ENCODE data around the gene ATP10B.
"Not testable (repeated sequence)": the region's sequence is repeated elsewhere in the genome, so short reads cannot be mapped to it uniquely, and the experiment has no call there.

ATP10B gene

DNA sequence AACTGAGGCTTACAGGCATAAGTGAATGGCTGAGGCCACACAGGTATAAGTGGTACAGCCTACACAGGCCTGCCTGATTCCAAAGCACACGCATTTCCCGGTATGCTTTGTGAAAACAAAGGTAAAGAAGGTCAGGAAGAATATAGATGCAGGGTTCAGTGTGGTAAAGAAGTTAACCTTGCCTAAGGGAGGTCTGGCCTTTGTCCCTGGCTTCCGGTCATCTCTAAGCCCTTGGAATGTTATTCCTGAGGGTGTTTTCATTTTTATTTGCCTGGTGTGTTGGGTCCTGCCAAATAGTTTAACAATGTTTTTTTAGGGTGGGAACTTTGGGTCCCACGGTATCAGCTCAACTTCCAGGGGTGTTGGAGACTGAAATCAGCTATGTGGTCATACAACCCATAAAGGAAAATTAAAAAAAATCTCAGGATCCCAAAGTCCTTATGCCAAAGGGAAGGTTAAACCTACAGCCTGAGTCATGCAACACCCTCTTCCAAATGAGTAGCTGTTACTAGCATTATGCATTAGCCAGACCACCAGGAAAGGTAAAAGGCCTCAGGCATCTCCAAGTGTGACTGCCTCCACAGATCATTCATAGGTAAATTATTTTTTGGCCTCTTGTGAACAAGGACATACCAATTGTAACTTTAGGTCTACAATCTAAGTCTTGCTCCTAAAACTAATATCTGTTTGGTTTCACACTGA, 124.6 kb downstream of the ATP10B start:
- Histone ChIP-seq H3K27me3 (replicated peaks; ENCODE audit: control insufficient read depth, insufficient read depth, low read length, poor library complexity, severe bottlenecking) (no peaks in the 10 kb centered on the region), H3K27ac (ENCODE audit: insufficient read depth, low read length, poor library complexity, severe bottlenecking) (no peak overlapping the region)
- no peak for DNase-seq

DNA sequence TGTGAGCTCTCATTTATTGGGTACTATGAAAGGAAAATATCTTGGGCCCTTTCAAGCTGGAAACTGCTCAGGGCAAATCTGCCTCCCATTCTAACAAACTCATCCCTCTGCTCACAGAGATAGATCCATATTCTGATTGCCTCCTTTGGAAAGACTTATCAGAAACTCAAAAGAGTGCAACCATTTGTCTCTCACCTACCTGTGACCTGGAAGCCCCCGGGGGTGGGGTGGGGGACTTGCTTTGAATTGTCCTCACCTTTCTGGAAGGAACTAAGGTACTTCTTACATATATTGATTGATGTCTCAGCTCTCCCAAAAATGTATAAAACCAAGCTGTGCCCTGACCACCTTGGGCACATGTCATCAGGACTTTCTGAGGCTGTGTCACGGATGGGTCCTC, 125.3 kb downstream of the ATP10B start:
- Histone ChIP-seq H3K27ac (ENCODE audit: insufficient read depth, low read length, poor library complexity, severe bottlenecking) (no peak overlapping the region), H3K36me3 (ENCODE audit: control insufficient read depth, insufficient read depth, low read length) (no peaks in the 10 kb centered on the region), H3K4me3 (ENCODE audit: insufficient read depth, low read depth, low read length, poor library complexity, severe bottlenecking) (no peak overlapping the region), H3K27me3 (replicated peaks; ENCODE audit: control insufficient read depth, insufficient read depth, low read length, poor library complexity, severe bottlenecking) (no peaks in the 10 kb centered on the region), H3K4me1 (ENCODE audit: control insufficient read depth, insufficient read depth, low read length, poor library complexity, severe bottlenecking) (no peaks in the 10 kb centered on the region), H3K9me3 (ENCODE audit: control insufficient read depth, low read length) (no peaks in the 10 kb centered on the region)
- DNase-seq, result no peak

More for the DNA sequence above, 124.6 kb downstream of the ATP10B start:
- Histone ChIP-seq H3K36me3 (ENCODE audit: control insufficient read depth, insufficient read depth, low read length) (no peaks in the 10 kb centered on the region), H3K4me1 (ENCODE audit: control insufficient read depth, insufficient read depth, low read length, poor library complexity, severe bottlenecking) (no peaks in the 10 kb centered on the region), H3K4me3 (ENCODE audit: insufficient read depth, low read depth, low read length, poor library complexity, severe bottlenecking) (no peak overlapping the region), H3K9me3 (ENCODE audit: control insufficient read depth, low read length) (no peaks in the 10 kb centered on the region)

- no peak for DNase-seq
- H3K9me3 ChIP-seq (ENCODE audit: control insufficient read depth, low read length), result no peaks in the 10 kb centered on the region
- no peaks in the 10 kb centered on the region for H3K36me3 ChIP-seq (ENCODE audit: control insufficient read depth, insufficient read depth, low read length)
- H3K27ac ChIP-seq (ENCODE audit: insufficient read depth, low read length, poor library complexity, severe bottlenecking), result no peak overlapping the region
- H3K4me1 ChIP-seq (ENCODE audit: control insufficient read depth, insufficient read depth, low read length, poor library complexity, severe bottlenecking), result no peaks in the 10 kb centered on the region
- H3K27me3 ChIP-seq (replicated peaks; ENCODE audit: control insufficient read depth, insufficient read depth, low read length, poor library complexity, severe bottlenecking), result no peaks in the 10 kb centered on the region
- no peak overlapping the region for H3K4me3 ChIP-seq (ENCODE audit: insufficient read depth, low read depth, low read length, poor library complexity, severe bottlenecking)
These were observed 131.2 kb downstream of the ATP10B start for GRCh38 chr5:160720822-160721221.

DNA sequence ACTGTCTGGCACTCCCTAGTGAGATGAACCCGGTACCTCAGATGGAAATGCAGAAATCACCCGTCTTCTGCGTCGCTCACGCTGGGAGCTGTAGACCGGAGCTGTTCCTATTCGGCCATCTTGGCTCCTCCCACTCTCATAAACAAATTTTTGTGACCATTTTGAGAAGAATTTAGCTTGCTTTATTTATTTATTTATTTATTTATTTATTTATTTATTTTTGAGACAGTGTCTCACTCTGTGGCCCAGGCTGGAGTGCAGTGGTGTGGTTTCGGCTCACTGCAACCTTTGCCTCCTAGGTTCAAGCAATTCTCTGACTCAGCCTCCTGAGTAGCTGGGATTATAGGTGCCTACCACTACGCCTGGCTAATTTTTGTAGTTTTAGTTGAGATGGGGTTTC, 136.5 kb downstream of the ATP10B start:
- H3K4me1 ChIP-seq (ENCODE audit: control insufficient read depth, insufficient read depth, low read length, poor library complexity, severe bottlenecking); DNase-seq; H3K9me3 ChIP-seq (ENCODE audit: control insufficient read depth, low read length): not testable (repeated sequence)

DNA sequence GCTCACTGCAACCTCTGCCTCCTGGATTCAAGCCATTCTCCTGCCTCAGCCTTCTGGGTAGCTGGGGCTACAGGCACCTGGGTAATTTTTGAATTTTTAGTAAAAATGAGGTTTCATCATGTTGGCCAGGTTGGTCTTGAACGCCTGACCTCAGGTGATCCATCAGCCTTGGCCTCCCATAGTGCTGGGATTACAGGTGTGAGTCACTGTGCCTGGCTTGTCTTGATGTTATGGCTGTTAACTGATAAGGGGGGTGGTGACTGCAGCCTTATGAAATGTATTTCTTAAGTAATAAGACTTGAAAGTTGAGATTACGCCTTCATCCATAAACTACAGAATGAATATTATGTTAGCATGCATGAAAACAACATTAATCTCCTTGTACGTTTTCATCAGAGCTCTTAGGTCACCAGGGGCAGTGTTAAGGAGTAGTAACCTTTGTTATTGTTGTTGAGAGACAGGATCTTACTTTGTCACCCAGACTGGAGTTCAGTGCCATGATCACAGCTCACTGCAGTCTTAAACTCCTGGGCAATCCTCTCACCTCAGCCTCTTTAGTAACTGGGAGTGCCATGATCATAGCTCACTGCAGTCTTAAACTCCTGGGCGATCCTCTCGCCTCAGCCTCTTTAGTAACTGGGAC, 148.3 kb downstream of the ATP10B start:
- no peak for DNase-seq
- Histone ChIP-seq H3K36me3 (ENCODE audit: control insufficient read depth, insufficient read depth, low read length) (no peaks in the 10 kb centered on the region), H3K27ac (ENCODE audit: insufficient read depth, low read length, poor library complexity, severe bottlenecking) (no peak overlapping the region), H3K9me3 (ENCODE audit: control insufficient read depth, low read length) (no peaks in the 10 kb centered on the region), H3K4me3 (ENCODE audit: insufficient read depth, low read depth, low read length, poor library complexity, severe bottlenecking) (no peak overlapping the region), H3K27me3 (replicated peaks; ENCODE audit: control insufficient read depth, insufficient read depth, low read length, poor library complexity, severe bottlenecking) (no peaks in the 10 kb centered on the region), H3K4me1 (ENCODE audit: control insufficient read depth, insufficient read depth, low read length, poor library complexity, severe bottlenecking) (no peaks in the 10 kb centered on the region)

More for the DNA sequence above, 136.5 kb downstream of the ATP10B start:
- H3K4me3 ChIP-seq (ENCODE audit: insufficient read depth, low read depth, low read length, poor library complexity, severe bottlenecking); H3K27me3 ChIP-seq (replicated peaks; ENCODE audit: control insufficient read depth, insufficient read depth, low read length, poor library complexity, severe bottlenecking); H3K36me3 ChIP-seq (ENCODE audit: control insufficient read depth, insufficient read depth, low read length); H3K27ac ChIP-seq (ENCODE audit: insufficient read depth, low read length, poor library complexity, severe bottlenecking): not testable (repeated sequence)

DNA sequence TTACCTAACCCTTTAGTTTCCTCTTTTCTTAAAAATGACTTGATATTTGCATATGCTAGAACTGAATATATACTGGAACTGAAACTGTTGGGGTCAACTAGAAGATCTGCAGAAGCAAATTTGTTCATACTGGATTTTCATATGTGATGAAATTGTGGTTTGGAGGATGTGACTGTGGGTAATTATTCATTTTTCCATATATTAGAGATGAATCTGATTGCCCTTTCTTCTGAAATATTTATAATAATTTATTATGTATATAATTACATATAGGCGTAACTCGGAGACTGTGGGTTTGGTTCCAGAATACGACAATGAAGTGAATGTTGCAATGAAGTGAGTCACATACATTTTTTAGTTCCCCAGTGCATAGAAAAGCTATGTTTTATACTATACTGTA, 149.1 kb downstream of the ATP10B start:
- Histone ChIP-seq H3K9me3 (ENCODE audit: control insufficient read depth, low read length) (no peaks in the 10 kb centered on the region), H3K36me3 (ENCODE audit: control insufficient read depth, insufficient read depth, low read length) (no peaks in the 10 kb centered on the region), H3K27ac (ENCODE audit: insufficient read depth, low read length, poor library complexity, severe bottlenecking) (no peak overlapping the region), H3K27me3 (replicated peaks; ENCODE audit: control insufficient read depth, insufficient read depth, low read length, poor library complexity, severe bottlenecking) (no peaks in the 10 kb centered on the region), H3K4me1 (ENCODE audit: control insufficient read depth, insufficient read depth, low read length, poor library complexity, severe bottlenecking) (no peaks in the 10 kb centered on the region), H3K4me3 (ENCODE audit: insufficient read depth, low read depth, low read length, poor library complexity, severe bottlenecking) (no peak overlapping the region)
- no peak for DNase-seq

GRCh38 chr5:160702311-160702803, 149.7 kb downstream of the ATP10B start:
- Histone ChIP-seq H3K9me3 (ENCODE audit: control insufficient read depth, low read length) (no peaks in the 10 kb centered on the region), H3K27ac (ENCODE audit: insufficient read depth, low read length, poor library complexity, severe bottlenecking) (no peak overlapping the region), H3K4me1 (ENCODE audit: control insufficient read depth, insufficient read depth, low read length, poor library complexity, severe bottlenecking) (no peaks in the 10 kb centered on the region), H3K27me3 (replicated peaks; ENCODE audit: control insufficient read depth, insufficient read depth, low read length, poor library complexity, severe bottlenecking) (no peaks in the 10 kb centered on the region), H3K4me3 (ENCODE audit: insufficient read depth, low read depth, low read length, poor library complexity, severe bottlenecking) (no peak overlapping the region), H3K36me3 (ENCODE audit: control insufficient read depth, insufficient read depth, low read length) (no peaks in the 10 kb centered on the region)
- DNase-seq, result no peak

- no peak overlapping the region for H3K27ac ChIP-seq (ENCODE audit: insufficient read depth, low read length, poor library complexity, severe bottlenecking)
- H3K9me3 ChIP-seq (ENCODE audit: control insufficient read depth, low read length), result no peaks in the 10 kb centered on the region
- no peak overlapping the region for H3K4me3 ChIP-seq (ENCODE audit: insufficient read depth, low read depth, low read length, poor library complexity, severe bottlenecking)
- DNase-seq, result no peak
- H3K27me3 ChIP-seq (replicated peaks; ENCODE audit: control insufficient read depth, insufficient read depth, low read length, poor library complexity, severe bottlenecking), result no peaks in the 10 kb centered on the region
- no peaks in the 10 kb centered on the region for H3K4me1 ChIP-seq (ENCODE audit: control insufficient read depth, insufficient read depth, low read length, poor library complexity, severe bottlenecking)
- H3K36me3 ChIP-seq (ENCODE audit: control insufficient read depth, insufficient read depth, low read length), result no peaks in the 10 kb centered on the region
These were observed 150.6 kb downstream of the ATP10B start for GRCh38 chr5:160701403-160701802.

- Histone ChIP-seq H3K4me3 (ENCODE audit: insufficient read depth, low read depth, low read length, poor library complexity, severe bottlenecking) (no peak overlapping the region), H3K27me3 (replicated peaks; ENCODE audit: control insufficient read depth, insufficient read depth, low read length, poor library complexity, severe bottlenecking) (no peaks in the 10 kb centered on the region), H3K4me1 (ENCODE audit: control insufficient read depth, insufficient read depth, low read length, poor library complexity, severe bottlenecking) (no peaks in the 10 kb centered on the region), H3K27ac (ENCODE audit: insufficient read depth, low read length, poor library complexity, severe bottlenecking) (no peak overlapping the region), H3K9me3 (ENCODE audit: control insufficient read depth, low read length) (no peaks in the 10 kb centered on the region), H3K36me3 (ENCODE audit: control insufficient read depth, insufficient read depth, low read length) (no peaks in the 10 kb centered on the region)
- no peak for DNase-seq
These were observed 152.7 kb downstream of the ATP10B start for GRCh38 chr5:160699301-160699700.

GRCh38 chr5:160697281-160697680, 154.7 kb downstream of the ATP10B start:
- H3K9me3 ChIP-seq (ENCODE audit: control insufficient read depth, low read length), result no peaks in the 10 kb centered on the region
- no peak overlapping the region for H3K4me3 ChIP-seq (ENCODE audit: insufficient read depth, low read depth, low read length, poor library complexity, severe bottlenecking)
- no peak for DNase-seq
- H3K4me1 ChIP-seq (ENCODE audit: control insufficient read depth, insufficient read depth, low read length, poor library complexity, severe bottlenecking), result no peaks in the 10 kb centered on the region
- H3K27me3 ChIP-seq (replicated peaks; ENCODE audit: control insufficient read depth, insufficient read depth, low read length, poor library complexity, severe bottlenecking), result no peaks in the 10 kb centered on the region
- no peak overlapping the region for H3K27ac ChIP-seq (ENCODE audit: insufficient read depth, low read length, poor library complexity, severe bottlenecking)
- H3K36me3 ChIP-seq (ENCODE audit: control insufficient read depth, insufficient read depth, low read length), result no peaks in the 10 kb centered on the region
